ENCODE results near the gene OR10T2.

GRCh38 chr1:158362482-158362881 is 36.8 kb downstream of the OR10T2 start:
- no peak for TF ChIP-seq CTCF (IDR thresholded peaks at IDR 0.05)
- TF ChIP-seq POLR2A (IDR thresholded peaks at IDR 0.05), result no peak
